Measurements from ENCODE around the gene SURF2. TPM values are rescaled to one million over a fixed set of nuclear protein-coding genes. Genes with fewer than 3 reads are reported as not detected.

The SURF2 gene
- total RNA-seq, 1 donor from 2014 or later, result 9.3 TPM

DNA sequence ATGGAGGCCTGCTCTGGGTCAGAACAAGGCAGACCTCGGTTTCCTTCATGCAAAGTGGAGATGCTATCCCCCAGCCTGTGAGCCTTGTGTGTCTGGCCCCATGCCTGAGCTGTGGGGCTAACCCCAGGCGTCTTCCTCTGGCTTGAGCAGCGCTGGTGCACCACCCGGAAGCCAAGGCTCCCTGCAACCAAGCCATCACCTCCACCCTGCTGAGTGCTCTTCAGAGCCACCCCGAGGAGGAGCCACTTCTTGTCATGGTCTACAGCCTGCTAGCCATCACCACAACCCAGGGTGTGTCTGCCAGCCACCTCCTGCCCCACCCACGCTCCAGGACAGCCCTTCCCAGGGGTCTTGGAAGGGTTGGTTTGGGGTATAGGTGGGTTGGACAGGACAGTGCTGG lies 45.2 kb downstream of the SURF2 start:
- no peak for DNase-seq

GRCh38 chr9:133402689-133403088 lies 46.3 kb downstream of the SURF2 start:
- no peak for DNase-seq

DNA sequence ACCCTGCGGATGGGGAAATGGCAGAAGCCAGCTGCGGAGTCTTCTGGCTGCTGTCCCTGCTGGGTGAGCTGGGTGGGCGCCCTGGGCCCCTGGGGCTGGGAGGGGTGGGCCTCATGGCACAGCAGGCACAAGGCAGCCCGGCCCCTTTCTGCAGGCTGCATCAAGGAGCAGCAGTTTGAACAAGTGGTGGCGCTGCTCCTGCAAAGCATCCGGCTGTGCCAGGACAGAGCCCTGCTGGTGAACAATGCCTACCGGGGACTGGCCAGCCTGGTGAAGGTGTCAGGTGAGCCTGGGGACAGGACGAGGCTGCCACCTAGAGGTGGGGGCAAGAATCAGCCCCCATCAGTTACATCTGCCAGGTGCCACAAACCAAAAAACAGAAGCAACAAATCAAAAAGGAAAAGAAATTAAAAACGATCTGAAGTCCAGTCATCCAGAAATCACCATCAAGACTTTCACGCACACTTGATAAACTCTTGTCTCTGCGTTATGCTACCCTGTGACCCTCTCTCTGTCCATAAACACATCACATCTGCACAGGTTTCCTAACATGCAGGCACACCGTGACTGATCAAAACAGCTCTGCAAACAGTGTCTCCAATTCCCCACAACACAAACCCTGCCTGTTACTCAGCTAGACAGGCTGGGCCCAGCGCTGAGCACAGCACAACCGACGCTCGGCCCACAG lies 47.6 kb downstream of the SURF2 start:
- DNase-seq, result no peak

GRCh38 chr9:133404454-133405002 lies 48.2 kb downstream of the SURF2 start:
- DNase-seq, result no peak

GRCh38 chr9:133405508-133406438 lies 49.4 kb downstream of the SURF2 start:
- no peak for DNase-seq

DNA sequence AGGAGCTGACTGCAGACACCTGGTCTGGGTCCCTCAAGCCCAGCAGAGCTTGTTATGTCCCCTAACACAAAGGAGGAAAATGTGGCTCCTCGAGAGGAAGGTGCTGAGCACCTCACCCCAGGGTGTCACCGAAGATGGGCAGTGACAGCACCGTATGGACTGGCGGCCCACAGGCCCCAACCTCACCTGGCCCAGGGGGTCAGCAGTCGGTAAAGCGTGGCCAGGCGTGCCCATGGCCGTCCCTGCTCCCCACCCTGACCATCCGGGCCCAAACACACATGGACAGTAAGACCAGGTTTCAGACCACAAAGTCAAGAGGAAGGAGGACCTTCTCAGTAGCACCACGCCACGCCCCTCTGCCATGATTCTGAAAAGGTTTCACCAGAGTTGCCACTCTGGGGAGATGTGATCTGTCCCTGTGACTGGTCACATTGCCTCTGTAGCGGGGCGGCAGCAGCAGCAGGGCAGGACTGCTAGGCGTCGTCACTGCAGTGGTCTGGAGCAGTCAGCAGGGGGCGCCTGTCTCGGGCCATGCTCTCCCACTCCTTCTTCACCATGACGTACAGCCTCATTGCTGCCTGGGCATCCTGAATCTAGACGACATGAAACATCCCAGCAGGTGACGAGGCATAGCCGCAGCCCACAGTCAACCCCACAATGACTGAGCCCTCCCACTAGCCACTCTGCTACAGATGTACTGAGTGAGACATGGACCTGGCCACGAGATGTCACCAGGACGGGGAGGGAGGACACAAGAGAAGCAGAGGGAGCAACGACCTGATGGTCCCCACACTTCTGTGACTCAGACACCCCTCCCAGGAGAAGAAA lies 50.3 kb downstream of the SURF2 start:
- DNase-seq, result no peak

DNA sequence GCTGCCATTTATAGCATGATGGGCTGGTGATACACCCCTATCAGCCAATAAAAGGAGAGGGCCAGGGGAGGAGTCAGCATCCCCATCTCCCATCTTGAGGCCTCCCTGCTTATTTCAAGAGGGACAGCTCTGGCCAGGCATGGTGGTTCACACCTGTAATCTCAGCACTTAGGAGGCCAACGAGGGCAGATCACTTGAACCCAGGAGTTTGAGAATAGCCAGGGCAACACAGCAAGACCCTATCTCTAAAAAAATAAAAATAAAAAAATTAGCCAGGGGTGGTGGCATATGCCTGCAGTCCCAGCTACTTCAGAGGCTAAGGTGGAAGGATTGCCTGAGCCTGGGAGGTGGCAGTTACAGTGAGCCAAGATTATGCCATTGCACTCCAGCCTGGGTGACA lies 51.7 kb downstream of the SURF2 start:
- DNase-seq, result no peak

Small RNAs within 50 kb of the gene (small RNA-seq; reads per million reads assigned to genes)
- gene RF00019 (ENCODE audit: low replicate concordance) (not detected), gene SNORD24 (ENCODE audit: low replicate concordance) (not detected), gene SNORD36A (ENCODE audit: low replicate concordance) (not detected), gene SNORD36B (ENCODE audit: low replicate concordance) (not detected), gene SNORD36C (ENCODE audit: low replicate concordance) (not detected)

Other genes starting within 250 kb of the SURF2 start
- 47.4 TPM for gene RALGDS, start 235.3 kb upstream of the SURF2 start, total RNA-seq
- 3.4 TPM for gene GBGT1, start 192.6 kb upstream of the SURF2 start, total RNA-seq
- gene OBP2B, start 147.3 kb upstream of the SURF2 start, total RNA-seq, result 0.30 TPM
- gene ABO, start 81.3 kb upstream of the SURF2 start, total RNA-seq, result 0.39 TPM
- gene SURF6, start 20.4 kb upstream of the SURF2 start, total RNA-seq, result 12.9 TPM
- 12.4 TPM for gene MED22, start 8.4 kb upstream of the SURF2 start, total RNA-seq
- gene RPL7A, start 8.3 kb upstream of the SURF2 start, total RNA-seq, result 1,486 TPM
- 15.0 TPM for gene SURF1, start 63 bp upstream of the SURF2 start, total RNA-seq
- 133 TPM for gene SURF4, start 19.5 kb downstream of the SURF2 start, total RNA-seq
- gene STKLD1, start 19.8 kb downstream of the SURF2 start, total RNA-seq, result 0.49 TPM
- 11.3 TPM for gene REXO4, start 61.5 kb downstream of the SURF2 start, total RNA-seq
- 3.2 TPM for gene ADAMTS13, start 65.8 kb downstream of the SURF2 start, total RNA-seq
- 4.3 TPM for gene CACFD1, start 103.4 kb downstream of the SURF2 start, total RNA-seq
- gene SLC2A6, start 122.5 kb downstream of the SURF2 start, total RNA-seq, result 1.8 TPM
- 0.89 TPM for gene MYMK, start 168.4 kb downstream of the SURF2 start, total RNA-seq
- gene ADAMTSL2, start 178.2 kb downstream of the SURF2 start, total RNA-seq, result 1.5 TPM

All from skin of body (tissue), 3 donors.